HG03432 (cell line): Measurements from ENCODE around the gene IP6K3.

Source experiments
- ATAC-seq: cut with Tn5 transposase; IDR thresholded peaks from one replicate; pipeline ENCODE4 v1.9.1; 2021; ENCODE audit warnings: mild to moderate bottlenecking, moderate library complexity; ENCODE audit not compliant: unreplicated experiment

IP6K3 gene

DNA sequence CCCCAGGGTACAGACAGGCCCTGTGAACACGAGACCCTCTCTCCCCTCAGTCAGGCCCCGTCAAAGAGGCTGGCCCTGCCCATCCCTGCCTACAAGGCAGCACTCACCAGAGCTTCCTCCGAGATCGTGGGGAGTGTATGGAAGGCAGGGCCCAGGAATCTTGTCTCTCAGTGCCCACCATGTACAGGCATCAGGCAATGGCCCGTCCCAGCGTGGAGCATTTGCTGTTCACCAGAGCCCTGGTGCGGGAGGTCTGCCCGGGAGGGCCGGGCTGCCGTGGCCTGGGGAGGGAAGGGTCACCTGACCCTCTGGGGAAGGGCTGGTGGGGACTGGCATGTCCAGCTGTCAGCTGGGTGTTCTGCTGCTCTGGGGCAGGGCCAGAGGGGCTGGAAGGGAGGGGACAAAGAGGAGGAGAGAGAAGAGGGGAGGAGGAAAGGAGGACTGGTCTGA, at the start of gene IP6K3:
Gene IP6K3 (minus strand): TSS at position 255 of the 450 bp plus-strand sequence. CDS start 11,429 bp downstream, outside the sequence.
- ATAC-seq, result no peak

DNA sequence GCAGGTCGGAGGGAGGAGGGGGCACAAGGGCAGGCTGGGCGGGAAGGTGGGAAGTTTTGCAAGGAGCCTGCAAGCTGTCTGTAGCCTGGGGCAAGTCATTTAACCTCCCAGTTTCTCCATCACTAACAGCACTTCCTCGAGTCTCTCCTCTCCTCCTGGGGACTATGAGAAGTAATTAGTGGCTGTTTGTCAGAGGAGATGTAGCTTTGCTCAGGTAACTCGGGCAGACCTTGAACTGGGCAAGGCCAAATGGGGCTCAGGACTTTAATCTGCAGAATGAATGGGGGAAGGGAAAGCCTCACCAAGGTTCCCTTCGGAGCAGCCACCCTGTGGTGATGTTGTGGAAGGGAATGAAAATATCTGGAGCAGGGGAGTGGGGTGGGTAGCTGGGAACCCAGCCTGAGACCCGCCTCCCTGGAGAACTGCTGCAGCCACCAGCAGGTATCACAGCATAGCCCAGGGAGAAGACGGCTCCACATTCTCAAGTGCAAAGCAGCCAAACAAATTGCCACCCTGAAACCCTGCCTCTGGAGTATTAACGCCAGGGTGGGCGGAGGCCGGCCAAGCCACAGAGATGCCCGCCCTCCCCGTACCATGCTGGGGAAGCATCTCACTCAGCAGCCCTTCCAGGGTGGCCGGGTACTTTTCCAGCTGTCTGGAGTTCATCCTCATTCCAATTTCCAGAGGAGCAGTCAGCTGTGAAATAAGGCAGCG, 48.4 kb upstream of the IP6K3 start:
- no peak for ATAC-seq

GRCh38 chr6:33792981-33793380, 46.3 kb upstream of the IP6K3 start:
- no peak for ATAC-seq

DNA sequence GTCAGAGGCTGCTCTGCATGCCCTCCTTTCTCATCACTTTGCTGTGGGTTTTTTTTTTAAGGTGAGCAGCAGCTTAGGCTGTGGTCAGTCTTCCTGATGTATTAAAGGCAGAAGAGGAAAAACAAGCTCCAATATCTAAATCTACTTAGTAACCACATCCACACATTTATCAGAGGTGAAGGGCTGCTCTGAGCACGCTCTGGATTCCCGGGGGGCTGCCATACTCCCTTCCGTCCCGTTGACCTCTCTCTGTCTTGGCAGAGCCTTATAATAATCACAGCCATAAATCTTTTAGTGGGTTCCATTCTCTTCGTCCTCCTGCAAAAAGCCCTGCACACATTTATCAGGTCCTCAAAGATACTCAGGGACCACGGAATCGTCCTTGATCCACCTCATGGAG, 44.9 kb upstream of the IP6K3 start:
- ATAC-seq, result no peak

DNA sequence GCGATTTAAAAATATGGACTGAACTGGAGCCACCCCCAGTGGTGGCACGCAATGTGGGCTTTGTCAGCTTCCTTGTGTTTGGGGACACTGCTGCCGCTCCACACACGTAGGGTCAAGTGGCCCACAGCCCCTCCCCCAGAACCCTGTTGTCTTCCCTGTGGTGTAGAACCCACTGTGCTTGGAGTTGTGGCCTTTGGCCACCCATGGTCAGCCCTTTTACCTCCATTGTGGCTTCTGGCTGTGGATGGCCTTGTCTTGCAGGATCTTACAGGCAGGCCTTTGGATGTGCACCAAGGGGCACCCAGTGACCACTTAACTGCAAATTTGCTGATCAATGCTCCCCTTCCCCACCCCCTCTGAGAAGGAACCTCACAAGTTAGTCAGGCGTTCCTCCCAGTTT, 44.2 kb upstream of the IP6K3 start:
- ATAC-seq, result no peak

DNA sequence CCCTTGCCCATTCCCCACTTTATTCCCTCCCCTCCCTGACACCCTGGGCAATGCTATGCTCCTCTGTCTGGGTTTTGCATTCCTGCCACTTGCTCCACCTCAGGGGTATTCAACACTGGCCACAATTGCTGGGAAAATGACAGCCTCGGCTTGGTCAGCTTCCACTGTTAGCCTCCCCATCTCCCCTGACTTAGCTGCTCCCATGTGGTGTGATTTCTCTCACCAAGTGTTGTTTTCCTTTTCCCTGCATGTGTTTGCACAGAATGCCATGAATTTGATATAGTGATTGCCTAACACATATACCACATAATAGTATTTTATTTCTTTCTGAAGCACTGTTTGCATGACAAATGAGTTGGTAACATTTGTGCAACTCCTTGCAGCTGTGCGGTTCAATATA, 43.7 kb upstream of the IP6K3 start:
- ATAC-seq, result no peak

- ATAC-seq, result no peak
Measured at GRCh38 chr6:33789550-33789895, 42.8 kb upstream of the IP6K3 start.

DNA sequence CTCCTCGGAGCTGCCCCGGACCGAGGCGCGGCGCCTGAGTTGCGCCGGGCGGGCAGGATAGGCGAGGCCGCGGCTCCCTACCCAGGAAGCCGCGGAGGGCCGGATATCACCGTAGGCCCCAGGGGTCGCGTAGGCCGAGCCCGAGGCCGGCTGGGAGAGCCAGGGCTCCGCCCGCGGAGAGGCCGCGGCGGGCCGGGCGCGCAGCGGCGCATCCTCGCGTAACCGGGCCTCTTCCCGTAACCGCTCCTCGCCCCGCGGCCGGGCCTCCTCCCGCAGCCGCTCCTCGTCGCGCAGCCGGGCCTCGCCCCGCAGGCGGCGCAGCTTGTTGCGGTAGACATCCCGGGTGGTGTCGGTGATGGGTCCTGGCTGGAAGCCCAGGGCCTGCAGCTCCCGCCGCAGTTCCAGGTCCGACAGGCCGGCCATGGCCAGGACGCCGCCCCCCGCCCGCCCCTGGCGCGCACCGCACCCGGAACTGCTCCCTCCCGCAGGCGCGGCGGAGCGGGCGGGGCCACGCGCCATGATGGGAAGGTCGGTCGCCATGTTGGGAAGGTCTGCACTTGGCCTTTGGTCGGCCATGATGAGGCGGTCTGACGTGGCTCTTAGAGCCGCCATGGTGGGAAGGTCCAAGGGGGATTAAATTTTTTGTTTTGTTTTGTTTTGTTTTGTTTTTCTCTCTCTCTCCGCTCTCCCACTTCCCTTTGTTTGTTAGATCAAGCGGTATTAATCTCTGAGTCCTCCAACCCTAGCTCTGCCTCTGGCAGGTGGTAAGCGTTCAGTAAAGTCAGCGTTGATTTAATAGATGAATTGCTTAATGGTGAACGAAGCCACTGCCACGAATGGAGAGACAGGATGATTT, 42.2 kb upstream of the IP6K3 start, which contains the start of gene LEMD2:
Gene LEMD2 (minus strand): TSS at position 437 of the 856 bp plus-strand sequence. CDS start 14 bp downstream, at position 423.
- peak; percentile 89 for ATAC-seq

GRCh38 chr6:33787954-33788693, 41.4 kb upstream of the IP6K3 start:
- ATAC-seq, result peak; percentile 59

GRCh38 chr6:33787346-33787953, 40.7 kb upstream of the IP6K3 start:
- no peak for ATAC-seq

- no peak for ATAC-seq
Measured at GRCh38 chr6:33786736-33787135, 40.0 kb upstream of the IP6K3 start.

DNA sequence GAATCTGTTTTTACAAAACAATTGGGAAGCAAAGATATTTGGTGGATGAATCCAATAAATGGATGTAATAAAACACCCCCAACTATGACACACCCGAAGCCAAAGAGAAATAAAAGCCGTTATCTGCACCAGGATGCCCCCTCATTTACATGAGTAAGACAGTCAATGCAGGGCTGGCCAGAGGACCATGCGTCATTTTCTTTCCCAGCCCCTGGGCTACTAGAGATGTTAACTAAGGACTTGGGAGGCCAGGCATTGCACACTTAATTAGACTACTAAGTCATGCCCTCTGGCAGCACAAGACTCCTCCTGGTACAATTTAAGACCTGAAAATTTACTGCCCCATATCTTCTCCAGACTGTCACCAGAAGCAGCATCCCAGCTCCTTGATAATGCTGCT, 39.1 kb upstream of the IP6K3 start:
- no peak for ATAC-seq

DNA sequence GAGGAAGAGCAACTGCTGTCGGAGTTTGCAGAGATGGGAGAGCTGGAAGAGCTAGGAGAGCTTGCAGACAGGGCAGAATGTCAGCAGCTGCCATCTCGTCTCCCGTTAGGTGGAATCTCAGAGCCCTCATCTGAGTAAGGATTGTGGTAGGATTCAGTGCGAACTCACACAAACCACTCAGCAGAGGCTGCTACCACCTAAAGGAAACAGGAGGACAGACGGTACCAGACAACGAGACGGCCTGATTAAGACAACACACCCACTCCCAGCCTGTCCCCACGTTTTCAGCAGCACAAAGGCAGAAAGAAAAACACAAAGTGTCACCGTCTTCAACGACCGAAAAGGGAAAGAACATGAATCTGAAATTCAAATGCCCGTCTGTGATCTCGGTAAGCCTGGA, 38.1 kb upstream of the IP6K3 start:
- ATAC-seq, result no peak

GRCh38 chr6:33783781-33784520, 37.2 kb upstream of the IP6K3 start:
- ATAC-seq, result no peak

GRCh38 chr6:33782561-33782960, 35.9 kb upstream of the IP6K3 start:
- no peak for ATAC-seq

- ATAC-seq, result no peak
Measured at GRCh38 chr6:33781131-33781975, 34.6 kb upstream of the IP6K3 start.

- no peak for ATAC-seq
Measured at GRCh38 chr6:33779895-33780294, 33.2 kb upstream of the IP6K3 start.

DNA sequence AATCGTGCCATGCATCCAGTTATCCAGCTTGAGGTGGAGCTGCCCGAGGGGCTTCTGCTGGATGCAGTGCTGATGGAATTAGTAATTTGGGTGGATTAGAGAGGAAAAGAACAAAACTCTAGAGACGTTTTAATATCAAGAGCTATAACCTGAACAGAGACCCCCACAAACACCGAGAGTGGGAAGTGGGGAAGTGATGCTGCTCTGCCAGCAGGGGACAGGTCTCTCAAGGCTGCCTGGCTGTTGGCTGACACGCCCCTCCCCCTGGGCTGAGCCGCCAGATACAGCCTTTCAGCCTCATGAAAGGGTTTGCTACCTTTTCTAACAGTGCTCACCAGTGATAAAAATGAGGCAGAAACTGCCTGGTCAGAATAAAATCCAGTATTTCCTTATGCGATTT, 32.6 kb upstream of the IP6K3 start:
- ATAC-seq, result no peak

- ATAC-seq, result no peak
Measured at GRCh38 chr6:33778444-33779121, 31.9 kb upstream of the IP6K3 start.
